ENCODE data around the gene RAPSN. TPM values are rescaled to one million over a fixed set of nuclear protein-coding genes. Genes with fewer than 3 reads are reported as not detected.

RAPSN gene
- total RNA-seq: 1 to 10 TPM in 1 of 4 donors, under 1 TPM in 3; 0.42 to 1.4 (median 0.70) TPM

DNA sequence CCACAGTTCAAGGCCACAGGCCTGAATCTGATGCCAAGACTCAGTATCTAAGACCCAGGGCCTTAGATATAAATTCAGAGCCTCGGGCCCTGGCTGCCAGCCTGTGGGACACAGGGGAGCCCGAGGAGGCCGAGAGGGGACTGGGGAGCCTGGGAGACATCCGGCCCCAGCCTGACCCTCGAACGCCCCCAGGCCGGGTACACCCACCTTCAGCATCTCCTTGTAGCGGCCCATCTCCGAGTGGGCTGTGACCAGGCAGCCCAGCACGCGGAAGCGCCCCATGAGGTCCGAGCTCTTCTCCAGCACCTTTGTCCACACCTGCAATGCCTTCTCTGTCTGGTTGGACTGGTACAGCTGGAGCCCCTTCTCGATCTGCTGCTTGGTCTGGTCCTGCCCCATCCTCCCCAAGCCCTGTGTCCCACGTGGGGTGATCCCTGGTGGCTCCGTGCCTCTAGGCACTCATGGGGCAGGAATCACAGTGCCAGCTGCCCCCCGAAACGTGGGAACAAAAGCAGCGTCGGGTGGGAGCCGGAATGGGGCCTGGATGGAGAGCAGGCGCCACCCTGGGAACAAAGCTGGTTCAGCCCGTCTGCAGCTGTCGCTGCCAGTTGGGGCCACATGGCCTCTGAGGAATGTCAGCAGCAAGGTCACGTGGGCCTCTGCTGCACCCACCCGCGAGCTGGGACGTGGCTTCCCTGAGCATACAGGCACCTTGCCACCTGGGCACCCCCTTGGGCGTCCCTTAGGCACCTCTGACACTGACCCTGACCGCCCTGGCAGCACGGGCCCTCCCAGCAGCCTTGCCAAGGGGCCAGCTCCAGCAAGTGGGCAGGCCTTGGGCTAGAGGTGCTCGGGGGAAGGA lies at the start of gene RAPSN:
Gene RAPSN, minus strand, starts transcription at position 571 of the 862 bp plus-strand sequence. Its CDS starts 172 bp downstream, at position 399.
- TF ChIP-seq EP300 (IDR thresholded peaks at IDR 0.05) (no peak), POLR2A (IDR thresholded peaks at IDR 0.05; ENCODE audit: low read depth) (no peak)
- TF ChIP-seq, protein P1, sequence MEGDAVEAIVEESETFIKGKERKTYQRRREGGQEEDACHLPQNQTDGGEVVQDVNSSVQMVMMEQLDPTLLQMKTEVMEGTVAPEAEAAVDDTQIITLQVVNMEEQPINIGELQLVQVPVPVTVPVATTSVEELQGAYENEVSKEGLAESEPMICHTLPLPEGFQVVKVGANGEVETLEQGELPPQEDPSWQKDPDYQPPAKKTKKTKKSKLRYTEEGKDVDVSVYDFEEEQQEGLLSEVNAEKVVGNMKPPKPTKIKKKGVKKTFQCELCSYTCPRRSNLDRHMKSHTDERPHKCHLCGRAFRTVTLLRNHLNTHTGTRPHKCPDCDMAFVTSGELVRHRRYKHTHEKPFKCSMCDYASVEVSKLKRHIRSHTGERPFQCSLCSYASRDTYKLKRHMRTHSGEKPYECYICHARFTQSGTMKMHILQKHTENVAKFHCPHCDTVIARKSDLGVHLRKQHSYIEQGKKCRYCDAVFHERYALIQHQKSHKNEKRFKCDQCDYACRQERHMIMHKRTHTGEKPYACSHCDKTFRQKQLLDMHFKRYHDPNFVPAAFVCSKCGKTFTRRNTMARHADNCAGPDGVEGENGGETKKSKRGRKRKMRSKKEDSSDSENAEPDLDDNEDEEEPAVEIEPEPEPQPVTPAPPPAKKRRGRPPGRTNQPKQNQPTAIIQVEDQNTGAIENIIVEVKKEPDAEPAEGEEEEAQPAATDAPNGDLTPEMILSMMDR (IDR thresholded peaks at IDR 0.05): no peak
- H3K4me1 ChIP-seq: peaks cover 0 to 3% (median 0%) of the 10 kb centered on the region in 4 donors
- no peaks in the 10 kb centered on the region for H3K36me3 ChIP-seq
- DNase-seq (ENCODE audit: extremely low spot score): no peak
- H3K9me3 ChIP-seq: no peaks in the 10 kb centered on the region
- WGBS: 84% methylated on average over 9 of the region's 32 CpGs
- intact Hi-C loops (cut with DNase I): no loop called here
- no peak within 1 kb of the TSS for H3K4me3 ChIP-seq
- no peaks in the 10 kb centered on the region for H3K27me3 ChIP-seq
- H3K27ac ChIP-seq (replicated peaks in 1 of 4): no peak within 1 kb of the TSS

DNA sequence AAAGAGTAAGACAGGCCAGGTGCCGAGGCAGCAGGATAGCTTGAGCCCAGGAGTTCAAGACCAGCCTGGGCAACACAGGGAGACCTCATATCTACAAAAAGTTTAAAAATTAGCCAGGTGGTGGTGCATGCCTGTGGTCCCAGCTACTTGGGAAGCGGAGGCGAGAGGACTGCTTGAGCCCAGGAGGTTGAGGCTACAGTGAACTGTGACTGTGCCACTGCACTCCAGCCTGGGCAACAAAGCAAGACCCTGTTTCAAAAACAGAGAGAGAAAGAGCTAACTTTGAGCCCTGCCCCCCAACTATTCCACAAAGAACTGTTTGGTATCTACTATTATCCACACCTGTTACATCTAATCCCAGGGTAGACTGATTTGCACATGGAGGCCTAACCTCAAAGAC lies 49.2 kb upstream of the RAPSN start:
- 93% methylated on average over 3 of the region's 3 CpGs for WGBS
- Histone ChIP-seq H3K9me3 (no peaks in the 10 kb centered on the region), H3K4me3 (no peak overlapping the region), H3K36me3 (peaks cover 0 to 18% (median 5%) of the 10 kb centered on the region in 4 donors), H3K4me1 (peaks cover 46 to 98% (median 88%) of the 10 kb centered on the region in 4 donors), H3K27ac (replicated peaks in 1 of 4) (no peak overlapping the region), H3K27me3 (no peaks in the 10 kb centered on the region)
- intact Hi-C loops (cut with DNase I): no loop called here
- no peak for DNase-seq (ENCODE audit: extremely low spot score)
- no peak for TF ChIP-seq POLR2A (IDR thresholded peaks at IDR 0.05; ENCODE audit: low read depth)
- TF ChIP-seq EP300 (IDR thresholded peaks at IDR 0.05): no peak
- no peak for TF ChIP-seq POLR2AphosphoS5 (IDR thresholded peaks at IDR 0.05)
- TF ChIP-seq, protein P1 (IDR thresholded peaks at IDR 0.05): no peak

DNA sequence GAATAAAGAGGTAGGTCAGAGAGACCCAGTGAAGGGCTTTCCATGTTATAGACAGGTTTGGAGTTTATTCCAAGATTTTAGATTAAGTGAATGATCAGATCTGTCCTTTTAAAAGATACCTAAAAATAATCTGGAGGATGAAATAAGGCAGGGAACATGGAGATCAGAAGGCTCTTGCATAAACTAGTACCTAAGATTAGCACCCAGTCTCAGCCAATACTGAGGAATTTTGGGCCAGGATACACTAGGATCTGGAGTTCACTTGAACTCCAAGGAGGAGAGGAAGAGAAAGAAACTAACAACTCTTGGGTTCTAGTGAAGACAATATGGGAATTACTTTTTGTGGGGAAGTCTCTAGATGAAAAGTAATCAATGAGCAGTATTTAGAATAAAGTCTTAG lies 47.9 kb upstream of the RAPSN start:
- no peak for DNase-seq (ENCODE audit: extremely low spot score)
- Histone ChIP-seq H3K36me3 (peaks cover 0 to 19% (median 7%) of the 10 kb centered on the region in 4 donors), H3K4me1 (peaks cover 46 to 87% (median 76%) of the 10 kb centered on the region in 4 donors), H3K27ac (replicated peaks in 1 of 4) (peak overlapping the region in 3 of 4 donors; percentile 2 to 6 (median 5)), H3K4me3 (no peak overlapping the region), H3K9me3 (no peaks in the 10 kb centered on the region), H3K27me3 (no peaks in the 10 kb centered on the region)
- intact Hi-C loops (cut with DNase I): no loop called here
- TF ChIP-seq EP300 (IDR thresholded peaks at IDR 0.05) (no peak), POLR2A (IDR thresholded peaks at IDR 0.05; ENCODE audit: low read depth) (no peak), POLR2AphosphoS5 (IDR thresholded peaks at IDR 0.05) (no peak)
- TF ChIP-seq, protein P1 (IDR thresholded peaks at IDR 0.05): no peak

DNA sequence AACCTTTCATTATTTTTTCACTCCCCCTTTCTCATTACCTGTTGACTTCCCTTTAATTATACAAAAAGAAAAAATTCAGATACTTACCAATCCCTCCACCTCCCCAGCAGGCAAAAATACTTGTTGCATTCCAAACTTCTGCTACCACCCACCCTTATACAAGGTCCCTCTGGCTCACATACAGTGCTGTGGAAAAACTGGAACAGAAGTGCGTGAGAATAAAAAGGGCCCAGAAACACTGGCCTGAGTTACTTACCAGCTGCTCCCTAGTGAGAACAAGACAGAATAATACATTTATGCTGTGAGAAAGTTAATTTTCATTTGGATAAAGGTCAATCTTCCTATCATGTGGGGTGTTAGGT lies 46.9 kb upstream of the RAPSN start:
- H3K4me1 ChIP-seq: peaks cover 39 to 83% (median 67%) of the 10 kb centered on the region in 4 donors
- H3K36me3 ChIP-seq: peaks cover 0 to 18% (median 7%) of the 10 kb centered on the region in 4 donors
- H3K4me3 ChIP-seq: no peak overlapping the region
- 57% methylated on average over 1 of the region's 1 CpG for WGBS
- intact Hi-C loops (cut with DNase I): no loop called here
- TF ChIP-seq POLR2A (IDR thresholded peaks at IDR 0.05; ENCODE audit: low read depth): no peak
- no peak for TF ChIP-seq POLR2AphosphoS5 (IDR thresholded peaks at IDR 0.05)
- TF ChIP-seq EP300 (IDR thresholded peaks at IDR 0.05): no peak
- TF ChIP-seq, protein P1 (IDR thresholded peaks at IDR 0.05): no peak
- no peaks in the 10 kb centered on the region for H3K27me3 ChIP-seq
- H3K27ac ChIP-seq (replicated peaks in 1 of 4): peak overlapping the region in 1 of 4 donors; percentile 6
- no peaks in the 10 kb centered on the region for H3K9me3 ChIP-seq
- DNase-seq (ENCODE audit: extremely low spot score): no peak

All from esophagus muscularis mucosa (tissue), 4 donors.